ENCODE measurements around the gene PIP5K1C. TPM values are rescaled to one million over a fixed set of nuclear protein-coding genes. Genes with fewer than 3 reads are reported as not detected.
A peak's percentile ranks its signal among the peaks of the same experiment; 100 is the strongest.

The PIP5K1C gene
- 8.4 TPM for total RNA-seq

GRCh38 chr19:3700242-3701032 is at the start of gene PIP5K1C:
TSS of gene PIP5K1C (minus strand) at chr19:3700468. CDS start at chr19:3700390, 78 bp downstream.
- Histone ChIP-seq H3K9me3 (ENCODE audit: low read depth, low read length) (no peaks in the 10 kb centered on the region), H3K4me1 (ENCODE audit: insufficient read depth, low read length) (peaks cover 16% of the 10 kb centered on the region), H3K4me3 (ENCODE audit: low read length) (peak within 1 kb of the TSS; percentile 56), H3K27me3 (ENCODE audit: insufficient read depth, low read length) (no peaks in the 10 kb centered on the region)

GRCh38 chr19:3748965-3749364 is 48.7 kb upstream of the PIP5K1C start:
- Histone ChIP-seq H3K4me3 (ENCODE audit: low read length) (no peak overlapping the region), H3K9me3 (ENCODE audit: low read depth, low read length) (no peaks in the 10 kb centered on the region), H3K27me3 (ENCODE audit: insufficient read depth, low read length) (no peaks in the 10 kb centered on the region), H3K4me1 (ENCODE audit: insufficient read depth, low read length) (no peaks in the 10 kb centered on the region)

GRCh38 chr19:3746371-3747056 is 46.2 kb upstream of the PIP5K1C start:
- H3K4me3 ChIP-seq (ENCODE audit: low read length): no peak overlapping the region
- no peaks in the 10 kb centered on the region for H3K4me1 ChIP-seq (ENCODE audit: insufficient read depth, low read length)
- H3K27me3 ChIP-seq (ENCODE audit: insufficient read depth, low read length): no peaks in the 10 kb centered on the region
- H3K9me3 ChIP-seq (ENCODE audit: low read depth, low read length): no peaks in the 10 kb centered on the region

- Histone ChIP-seq H3K4me1 (ENCODE audit: insufficient read depth, low read length) (no peaks in the 10 kb centered on the region), H3K27me3 (ENCODE audit: insufficient read depth, low read length) (no peaks in the 10 kb centered on the region), H3K9me3 (ENCODE audit: low read depth, low read length) (no peaks in the 10 kb centered on the region), H3K4me3 (ENCODE audit: low read length) (no peak overlapping the region)
These were observed 45.2 kb upstream of the PIP5K1C start for GRCh38 chr19:3745363-3746045.

GRCh38 chr19:3743486-3743885 is 43.2 kb upstream of the PIP5K1C start:
- no peaks in the 10 kb centered on the region for H3K4me1 ChIP-seq (ENCODE audit: insufficient read depth, low read length)
- no peaks in the 10 kb centered on the region for H3K27me3 ChIP-seq (ENCODE audit: insufficient read depth, low read length)
- no peaks in the 10 kb centered on the region for H3K9me3 ChIP-seq (ENCODE audit: low read depth, low read length)
- H3K4me3 ChIP-seq (ENCODE audit: low read length): no peak overlapping the region

GRCh38 chr19:3740431-3740830 is 40.2 kb upstream of the PIP5K1C start:
- Histone ChIP-seq H3K27me3 (ENCODE audit: insufficient read depth, low read length) (no peaks in the 10 kb centered on the region), H3K4me3 (ENCODE audit: low read length) (no peak overlapping the region), H3K9me3 (ENCODE audit: low read depth, low read length) (no peaks in the 10 kb centered on the region), H3K4me1 (ENCODE audit: insufficient read depth, low read length) (no peaks in the 10 kb centered on the region)

- H3K4me3 ChIP-seq (ENCODE audit: low read length): no peak overlapping the region
- H3K9me3 ChIP-seq (ENCODE audit: low read depth, low read length): no peaks in the 10 kb centered on the region
- H3K27me3 ChIP-seq (ENCODE audit: insufficient read depth, low read length): no peaks in the 10 kb centered on the region
- no peaks in the 10 kb centered on the region for H3K4me1 ChIP-seq (ENCODE audit: insufficient read depth, low read length)
These were observed 38.4 kb upstream of the PIP5K1C start for GRCh38 chr19:3738477-3739220.

GRCh38 chr19:3737487-3738205 is 37.4 kb upstream of the PIP5K1C start:
- Histone ChIP-seq H3K4me3 (ENCODE audit: low read length) (no peak overlapping the region), H3K4me1 (ENCODE audit: insufficient read depth, low read length) (no peaks in the 10 kb centered on the region), H3K9me3 (ENCODE audit: low read depth, low read length) (no peaks in the 10 kb centered on the region), H3K27me3 (ENCODE audit: insufficient read depth, low read length) (no peaks in the 10 kb centered on the region)

- no peak overlapping the region for H3K4me3 ChIP-seq (ENCODE audit: low read length)
- no peaks in the 10 kb centered on the region for H3K4me1 ChIP-seq (ENCODE audit: insufficient read depth, low read length)
- no peaks in the 10 kb centered on the region for H3K9me3 ChIP-seq (ENCODE audit: low read depth, low read length)
- no peaks in the 10 kb centered on the region for H3K27me3 ChIP-seq (ENCODE audit: insufficient read depth, low read length)
These were observed 35.9 kb upstream of the PIP5K1C start for GRCh38 chr19:3736106-3736724.

- Histone ChIP-seq H3K4me1 (ENCODE audit: insufficient read depth, low read length) (no peaks in the 10 kb centered on the region), H3K27me3 (ENCODE audit: insufficient read depth, low read length) (no peaks in the 10 kb centered on the region), H3K4me3 (ENCODE audit: low read length) (no peak overlapping the region), H3K9me3 (ENCODE audit: low read depth, low read length) (no peaks in the 10 kb centered on the region)
These were observed 34.0 kb upstream of the PIP5K1C start for GRCh38 chr19:3734310-3734600.

- no peaks in the 10 kb centered on the region for H3K9me3 ChIP-seq (ENCODE audit: low read depth, low read length)
- H3K4me3 ChIP-seq (ENCODE audit: low read length): no peak overlapping the region
- H3K27me3 ChIP-seq (ENCODE audit: insufficient read depth, low read length): no peaks in the 10 kb centered on the region
- no peaks in the 10 kb centered on the region for H3K4me1 ChIP-seq (ENCODE audit: insufficient read depth, low read length)
These were observed 33.5 kb upstream of the PIP5K1C start for GRCh38 chr19:3733549-3734309.

GRCh38 chr19:3732108-3732507 is 31.8 kb upstream of the PIP5K1C start:
- Histone ChIP-seq H3K4me3 (ENCODE audit: low read length) (no peak overlapping the region), H3K9me3 (ENCODE audit: low read depth, low read length) (no peaks in the 10 kb centered on the region), H3K4me1 (ENCODE audit: insufficient read depth, low read length) (no peaks in the 10 kb centered on the region), H3K27me3 (ENCODE audit: insufficient read depth, low read length) (no peaks in the 10 kb centered on the region)

- Histone ChIP-seq H3K4me1 (ENCODE audit: insufficient read depth, low read length) (no peaks in the 10 kb centered on the region), H3K9me3 (ENCODE audit: low read depth, low read length) (no peaks in the 10 kb centered on the region), H3K4me3 (ENCODE audit: low read length) (no peak overlapping the region), H3K27me3 (ENCODE audit: insufficient read depth, low read length) (no peaks in the 10 kb centered on the region)
These were observed 30.2 kb upstream of the PIP5K1C start for GRCh38 chr19:3730457-3730958.

Data from mononuclear cell (primary cell).